HepG2 (cell line): ENCODE data around the gene ASB16. TPM values are rescaled to one million over a fixed set of nuclear protein-coding genes. Genes with fewer than 3 reads are reported as not detected.

ENCODE experiments used
- ARNTL ChIP-seq: sonication (generic); formaldehyde crosslinking; IDR thresholded peaks from 2 replicates; pipeline ENCODE4 v1.4.0; 2020; ENCODE audit warnings: mild to moderate bottlenecking, missing genetic modification reagents
- ATF7-NPFF ChIP-seq: sonication (generic); formaldehyde crosslinking; IDR thresholded peaks from 2 replicates; pipeline ENCODE4 v1.8.1; 2023; ENCODE audit warnings: mild to moderate bottlenecking, low read depth, missing genetic modification reagents, moderate library complexity
- CBX1 ChIP-seq: IDR thresholded peaks from one replicate; pipeline ENCODE4 v1.6.1; 2016; ENCODE audit warnings: antibody characterized with exemption, low read depth
- CBX5 ChIP-seq: sonication (generic); formaldehyde crosslinking; IDR thresholded peaks from 2 replicates; pipeline ENCODE4 v1.4.0; 2020; ENCODE audit warnings: missing genetic modification reagents, borderline replicate concordance
- CCAR2 ChIP-seq: fragments of 200-400 bp; formaldehyde crosslinking; optimal IDR thresholded peaks from 2 replicates; pipeline ENCODE3; 2018; ENCODE audit warnings: low read depth, mild to moderate bottlenecking, low read length, moderate library complexity
- DBP ChIP-seq: sonication (generic); formaldehyde crosslinking; IDR thresholded peaks from 2 replicates; pipeline ENCODE4 v1.4.0; 2020; ENCODE audit warnings: missing genetic modification reagents; ENCODE audit errors: not compliant biosample characterization
- ELF1 ChIP-seq: sonication (generic); formaldehyde crosslinking; IDR thresholded peaks from 2 replicates; pipeline ENCODE4 v1.4.0; 2020; ENCODE audit warnings: missing genetic modification reagents
- ELK4 ChIP-seq: sonication (generic); formaldehyde crosslinking; IDR thresholded peaks from 2 replicates; pipeline ENCODE4 v1.9.0; 2021; ENCODE audit warnings: missing genetic modification reagents, borderline replicate concordance
- FUBP1 ChIP-seq: sonication (generic); formaldehyde crosslinking; IDR thresholded peaks from 2 replicates; pipeline ENCODE4 v1.5.1; 2020; ENCODE audit warnings: missing genetic modification reagents, mild to moderate bottlenecking, borderline replicate concordance
- GFI1 ChIP-seq: sonication (generic); formaldehyde crosslinking; IDR thresholded peaks from 2 replicates; pipeline ENCODE4 v1.5.0; 2020; ENCODE audit warnings: missing genetic modification reagents, mild to moderate bottlenecking, borderline replicate concordance
- HDAC1 ChIP-seq: sonication (generic); formaldehyde crosslinking; IDR thresholded peaks from 2 replicates; pipeline ENCODE4 v1.5.1; 2020; ENCODE audit warnings: mild to moderate bottlenecking, missing genetic modification reagents
- HMG20A ChIP-seq: IDR thresholded peaks from 2 replicates; pipeline ENCODE4 v1.6.1; 2016; ENCODE audit warnings: borderline replicate concordance
- KLF11 ChIP-seq: IDR thresholded peaks from 2 replicates; pipeline ENCODE4 v1.6.1; 2016; ENCODE audit warnings: missing compliant biosample characterization
- MLLT10 ChIP-seq: sonication (generic); formaldehyde crosslinking; IDR thresholded peaks from 2 replicates; pipeline ENCODE4 v1.4.0; 2020; ENCODE audit warnings: missing genetic modification reagents
- PRDM4 ChIP-seq: sonication (generic); formaldehyde crosslinking; IDR thresholded peaks from 2 replicates; pipeline ENCODE4 v1.9.0; 2021; ENCODE audit warnings: missing genetic modification reagents, borderline replicate concordance
- STAG1 ChIP-seq: sonication (generic); formaldehyde crosslinking; IDR thresholded peaks from 2 replicates; pipeline ENCODE4 v1.4.0; 2020; ENCODE audit warnings: missing genetic modification reagents
- THAP11 ChIP-seq: IDR thresholded peaks from 2 replicates; pipeline ENCODE4 v1.6.1; 2016; ENCODE audit warnings: missing biosample characterization, missing genetic modification reagents
- ZNF160 ChIP-seq: sonication (generic); formaldehyde crosslinking; IDR thresholded peaks from 2 replicates; pipeline ENCODE4 v1.8.0; 2022; ENCODE audit warnings: mild to moderate bottlenecking, inconsistent platforms, missing genetic modification reagents
- ZNF280D ChIP-seq: sonication (generic); formaldehyde crosslinking; IDR thresholded peaks from 2 replicates; pipeline ENCODE4 v1.5.1; 2020; ENCODE audit warnings: mild to moderate bottlenecking, missing genetic modification reagents
- ZNF3 ChIP-seq: IDR thresholded peaks from 2 replicates; pipeline ENCODE4 v1.7.0; 2017; ENCODE audit warnings: inconsistent platforms
- ZNF644 ChIP-seq: IDR thresholded peaks from 2 replicates; pipeline ENCODE4 v1.6.1; 2016; ENCODE audit warnings: low read depth
- polyA plus RNA-seq, 8 experiments: library from polyadenylated mRNA; depleted of rRNA in 3 of 8; stranded (reverse) in 7 of 8; unstranded in 1 of 8; fragments of >200 nt; fragmentation: Illumina TruSeq in 4 of 8; extraction: Trizol in 4 of 8; gene quantifications; 2 replicates each; pipeline versions ENCODE4 v1.2.1 to v1.2.3, GENCODE V29; 2011 to 2016; ENCODE audit warnings: low read depth in 4 of 8, missing spikeins in 1 of 8, mixed read lengths in 1 of 8; ENCODE audit not compliant: insufficient read depth in 1 of 8
- total RNA-seq, 5 experiments: library from RNA; depleted of rRNA; stranded (reverse); fragments of >200 nt; fragmentation: Illumina TruSeq; extraction: Trizol; gene quantifications; 2 replicates each; pipeline ENCODE4 v1.2.3, GENCODE V29; 2016; ENCODE audit warnings: low read depth in 1 of 5

Gene ASB16
- total and polyA plus RNA-seq, 2 of the 13 experiments (the other 11 are each of a cell fraction or from before 2014, with no cell fraction given) = 0.07 TPM; not detected in 1

GRCh38 chr17:44203731-44204440 lies 33.4 kb downstream of the ASB16 start (continued):
- TF ChIP-seq ELK4 (CRISPR knock-in tag) (no peak), ELF1 (CRISPR knock-in tag) (peak; percentile 44; the same call in 1 of the 2 replicates), ZNF3 (CRISPR knock-in tag) (no peak), ZNF644 (CRISPR knock-in tag) (0 out of 2 replicates have a peak, but pooled peaks have one; percentile 19), ZNF160 (no peak), GFI1 (CRISPR knock-in tag) (no peak), THAP11 (0 out of 2 replicates have a peak, but pooled peaks have one; percentile 49), HMG20A (CRISPR knock-in tag) (no peak), CCAR2 (no peak), CBX1 (no peak), ZNF280D (CRISPR knock-in tag) (no peak), STAG1 (CRISPR knock-in tag) (peak; percentile 73), CBX5 (CRISPR knock-in tag) (no peak), KLF11 (CRISPR knock-in tag) (no peak), MLLT10 (CRISPR knock-in tag) (no peak), HDAC1 (no peak), ARNTL (no peak), ATF7-NPFF (no peak), FUBP1 (CRISPR knock-in tag) (no peak), PRDM4 (CRISPR knock-in tag) (no peak), DBP (CRISPR knock-in tag) (no peak)
